Tibial artery (tissue), 4 donors: ENCODE results near the gene CAMKMT.

Experiments used
- DNase-seq, 2 donors: peaks; one replicate each; pipeline ENCODE4 v3.0.0-alpha.2; 2019
- H3K27ac ChIP-seq, 2 donors: fragments of 200-600 bp; sonication (generic) in 1 of 2; 1 replicate in 1 of 2; 2 replicates in 1 of 2; pipeline ENCODE4 v1.5.1; 2018 to 2019; ENCODE audit warnings: mild to moderate bottlenecking in 1 of 2
- H3K27me3 ChIP-seq, 2 donors: fragments of 200-600 bp; sonication (generic) in 1 of 2; one replicate each; pipeline versions ENCODE4 v1.5.1 to v1.6.0; 2016 to 2019
- H3K36me3 ChIP-seq, 3 donors: fragments of 200-600 bp; sonication (generic) in 2 of 3; one replicate each; pipeline ENCODE4 v1.5.1; 2016 to 2019; ENCODE audit warnings: mild to moderate bottlenecking in 2 of 3
- H3K4me1 ChIP-seq, 4 donors: fragments of 200-600 bp; sonication (generic) in 2 of 4; 1 replicate in 3 of 4; 2 replicates in 1 of 4; pipeline ENCODE4 v1.5.1; 2016 to 2019
- H3K4me3 ChIP-seq, 2 donors: fragments of 200-600 bp; sonication (generic) in 1 of 2; 1 replicate in 1 of 2; 2 replicates in 1 of 2; pipeline ENCODE4 v1.5.1; 2018 to 2019; ENCODE audit warnings: mild to moderate bottlenecking in 2 of 2
- H3K9me3 ChIP-seq, 3 donors: fragments of 200-600 bp; sonication (generic) in 1 of 3; one replicate each; pipeline ENCODE4 v1.5.1; 2016 to 2019
- CTCF ChIP-seq, 2 experiments: fragments of 200-600 bp in 1 of 2; fragments of 450-650 bp in 1 of 2; IDR thresholded peaks; one replicate each; pipeline ENCODE4 v1.5.1; 2017 to 2019; ENCODE audit warnings: antibody characterized with exemption in 2 of 2, mild to moderate bottlenecking in 1 of 2, moderate library complexity in 1 of 2
- intact Hi-C: fragments of 100-400 bp; cut with DNase I; formaldehyde crosslinking; loops from one replicate; pipeline ENCODE4 v1.15.0; 2023; ENCODE audit warnings: low total_unique reads

CAMKMT gene

GRCh38 chr2:44620189-44620990 is 258.6 kb downstream of the CAMKMT start:
- no peaks in the 10 kb centered on the region for H3K27me3 ChIP-seq
- no peak for DNase-seq
- no peak for TF ChIP-seq CTCF (IDR thresholded peaks at IDR 0.05)
- intact Hi-C loops = no loop called here
- H3K27ac ChIP-seq = no peak overlapping the region
- no peaks in the 10 kb centered on the region for H3K4me1 ChIP-seq
- H3K4me3 ChIP-seq = no peak overlapping the region
- no peaks in the 10 kb centered on the region for H3K9me3 ChIP-seq
- H3K36me3 ChIP-seq = no peaks in the 10 kb centered on the region

DNA sequence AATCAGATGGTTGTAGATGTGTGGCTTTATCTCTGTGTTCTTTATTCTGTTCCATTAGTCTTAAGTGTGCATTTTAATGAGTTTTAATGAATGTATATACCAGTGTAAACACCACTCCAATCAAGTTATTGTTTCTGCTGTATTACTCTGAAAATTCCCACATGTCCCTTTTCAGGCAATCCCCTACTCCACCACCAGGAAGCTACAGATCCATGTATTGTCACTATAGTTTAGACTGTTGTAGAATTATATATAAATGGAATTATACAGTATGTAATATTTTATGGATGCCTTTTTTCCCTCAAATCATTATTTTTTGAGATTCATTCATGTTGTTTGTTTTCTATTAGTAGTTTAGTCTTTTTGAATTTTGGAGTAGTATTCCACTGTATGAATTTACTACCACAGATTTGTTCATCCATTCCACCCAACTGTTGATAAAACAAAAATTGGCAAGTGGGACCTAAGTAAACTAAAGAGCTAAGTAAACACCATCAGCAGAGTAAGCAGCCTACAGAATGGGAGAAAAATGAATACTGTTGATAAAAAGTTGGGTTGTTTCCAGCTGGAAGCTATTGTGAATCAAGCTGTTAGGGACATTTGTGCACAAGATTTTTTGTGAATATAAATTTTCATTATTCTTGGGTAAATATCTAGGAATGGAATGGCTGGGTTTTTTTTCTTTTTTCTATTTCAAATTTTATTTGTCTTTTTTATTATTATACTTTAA is 262.0 kb downstream of the CAMKMT start:
- H3K36me3 ChIP-seq = no peaks in the 10 kb centered on the region
- no peaks in the 10 kb centered on the region for H3K27me3 ChIP-seq
- no peaks in the 10 kb centered on the region for H3K4me1 ChIP-seq
- no peak for TF ChIP-seq CTCF (IDR thresholded peaks at IDR 0.05)
- H3K9me3 ChIP-seq = no peaks in the 10 kb centered on the region
- H3K4me3 ChIP-seq = no peak overlapping the region
- intact Hi-C loops = no loop called here
- H3K27ac ChIP-seq = no peak overlapping the region
- no peak for DNase-seq

- no peaks in the 10 kb centered on the region for H3K4me1 ChIP-seq
- TF ChIP-seq CTCF (IDR thresholded peaks at IDR 0.05) = no peak
- intact Hi-C loops = no loop called here
- no peak overlapping the region for H3K27ac ChIP-seq
- no peak overlapping the region for H3K4me3 ChIP-seq
- no peaks in the 10 kb centered on the region for H3K9me3 ChIP-seq
- DNase-seq = no peak
- H3K36me3 ChIP-seq = no peaks in the 10 kb centered on the region
- H3K27me3 ChIP-seq = no peaks in the 10 kb centered on the region
These were observed 266.6 kb downstream of the CAMKMT start for GRCh38 chr2:44628297-44628696.

DNA sequence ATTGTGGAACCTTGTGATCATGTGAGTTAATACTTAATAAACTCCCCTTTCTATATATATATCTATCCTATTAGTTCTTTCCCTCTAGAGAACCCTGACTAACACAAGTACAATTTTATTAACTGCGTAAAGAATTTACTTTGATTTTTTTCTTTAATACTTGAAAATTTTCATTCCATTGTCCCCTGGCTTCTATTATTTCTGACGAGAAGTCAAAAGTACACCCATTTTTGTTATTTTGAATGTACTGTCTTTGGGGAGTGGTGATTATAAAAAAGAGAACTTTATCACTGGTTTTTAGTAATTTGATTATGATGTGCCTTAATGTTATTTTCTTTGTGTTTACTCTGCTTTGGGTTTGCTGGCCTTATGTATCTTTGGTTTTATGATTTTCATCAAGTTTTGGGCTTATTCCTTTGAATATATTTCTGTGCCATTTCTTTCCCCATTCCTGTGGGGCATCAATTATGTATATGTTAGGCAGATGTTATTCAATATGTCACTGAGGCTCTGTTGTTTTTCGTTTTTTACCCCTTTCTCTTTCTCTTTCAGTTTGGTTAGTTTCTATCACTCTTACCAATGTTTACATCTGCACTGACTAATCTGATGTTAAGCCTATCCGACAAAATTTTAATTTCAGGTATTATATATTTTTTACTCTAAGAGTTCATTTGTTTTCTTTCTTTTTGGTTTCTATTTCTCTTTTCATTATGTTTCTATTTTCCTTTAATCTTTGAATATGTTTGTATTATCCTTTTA is 271.4 kb downstream of the CAMKMT start:
- H3K4me3 ChIP-seq = no peak overlapping the region
- no peak for TF ChIP-seq CTCF (IDR thresholded peaks at IDR 0.05)
- DNase-seq = no peak
- no peaks in the 10 kb centered on the region for H3K9me3 ChIP-seq
- H3K4me1 ChIP-seq = no peaks in the 10 kb centered on the region
- H3K27ac ChIP-seq = no peak overlapping the region
- H3K27me3 ChIP-seq = no peaks in the 10 kb centered on the region
- H3K36me3 ChIP-seq = no peaks in the 10 kb centered on the region
- intact Hi-C loops = no loop called here

- no peaks in the 10 kb centered on the region for H3K4me1 ChIP-seq
- H3K4me3 ChIP-seq = no peak overlapping the region
- no peak for TF ChIP-seq CTCF (IDR thresholded peaks at IDR 0.05)
- no peaks in the 10 kb centered on the region for H3K9me3 ChIP-seq
- DNase-seq = no peak
- H3K27ac ChIP-seq = no peak overlapping the region
- no peaks in the 10 kb centered on the region for H3K36me3 ChIP-seq
- H3K27me3 ChIP-seq = no peaks in the 10 kb centered on the region
- intact Hi-C loops = no loop called here
These were observed 274.0 kb downstream of the CAMKMT start for GRCh38 chr2:44635725-44636124.
